MV-4-11 (cell line): ENCODE data around the gene ZNF605.
"Not testable (repeated sequence)": the region's sequence is repeated elsewhere in the genome, so short reads cannot be mapped to it uniquely, and the experiment has no call there.

ENCODE experiments used
- DNase-seq: peaks from one replicate; lab custom pipeline; 2025; lab: John Stamatoyannopoulos, UW

Gene ZNF605

DNA sequence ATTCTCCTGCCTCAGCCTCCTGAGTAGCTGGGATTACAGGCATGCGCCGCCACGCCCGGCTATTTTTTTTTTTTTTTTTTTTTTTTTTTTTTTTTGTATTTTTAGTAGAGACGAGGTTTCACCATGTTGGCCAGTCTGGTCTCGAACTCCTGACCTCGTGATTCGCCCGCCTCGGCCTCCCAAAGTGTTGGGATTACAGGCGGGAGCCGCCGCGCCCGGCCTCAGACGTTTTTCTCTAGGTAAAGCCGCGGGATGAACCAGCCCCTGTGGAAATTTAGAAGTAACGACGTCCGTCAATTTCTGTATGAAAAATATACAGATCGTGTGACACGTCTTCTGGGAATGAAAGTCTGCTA lies 48.3 kb downstream of the ZNF605 start:
- DNase-seq: not testable (repeated sequence)

GRCh38 chr12:132907216-132907615 lies 48.9 kb downstream of the ZNF605 start:
- DNase-seq: no peak

- DNase-seq: no peak
Measured at GRCh38 chr12:132904718-132905328, 51.3 kb downstream of the ZNF605 start.

DNA sequence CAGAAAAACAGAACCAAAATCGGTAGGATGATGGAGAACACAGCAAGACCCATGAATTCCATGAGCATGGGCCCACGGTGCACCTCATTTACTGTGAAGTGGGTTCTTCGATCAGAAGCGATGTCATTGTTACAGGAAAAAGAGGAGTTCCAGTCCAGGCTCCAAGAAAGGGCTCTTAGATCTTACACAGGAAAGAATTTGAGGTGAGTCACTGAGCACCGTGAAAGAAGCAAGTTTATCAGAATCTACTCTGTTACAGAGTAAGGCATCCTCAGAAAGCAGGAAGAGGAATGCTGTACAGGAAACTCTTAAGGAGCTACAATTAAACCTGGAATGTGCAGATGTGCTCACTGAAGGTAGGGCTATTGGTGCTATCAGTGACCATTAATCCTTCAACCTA lies 57.1 kb downstream of the ZNF605 start:
- DNase-seq: no peak

- no peak for DNase-seq
Measured at GRCh38 chr12:132888852-132889251, 67.3 kb downstream of the ZNF605 start.

DNA sequence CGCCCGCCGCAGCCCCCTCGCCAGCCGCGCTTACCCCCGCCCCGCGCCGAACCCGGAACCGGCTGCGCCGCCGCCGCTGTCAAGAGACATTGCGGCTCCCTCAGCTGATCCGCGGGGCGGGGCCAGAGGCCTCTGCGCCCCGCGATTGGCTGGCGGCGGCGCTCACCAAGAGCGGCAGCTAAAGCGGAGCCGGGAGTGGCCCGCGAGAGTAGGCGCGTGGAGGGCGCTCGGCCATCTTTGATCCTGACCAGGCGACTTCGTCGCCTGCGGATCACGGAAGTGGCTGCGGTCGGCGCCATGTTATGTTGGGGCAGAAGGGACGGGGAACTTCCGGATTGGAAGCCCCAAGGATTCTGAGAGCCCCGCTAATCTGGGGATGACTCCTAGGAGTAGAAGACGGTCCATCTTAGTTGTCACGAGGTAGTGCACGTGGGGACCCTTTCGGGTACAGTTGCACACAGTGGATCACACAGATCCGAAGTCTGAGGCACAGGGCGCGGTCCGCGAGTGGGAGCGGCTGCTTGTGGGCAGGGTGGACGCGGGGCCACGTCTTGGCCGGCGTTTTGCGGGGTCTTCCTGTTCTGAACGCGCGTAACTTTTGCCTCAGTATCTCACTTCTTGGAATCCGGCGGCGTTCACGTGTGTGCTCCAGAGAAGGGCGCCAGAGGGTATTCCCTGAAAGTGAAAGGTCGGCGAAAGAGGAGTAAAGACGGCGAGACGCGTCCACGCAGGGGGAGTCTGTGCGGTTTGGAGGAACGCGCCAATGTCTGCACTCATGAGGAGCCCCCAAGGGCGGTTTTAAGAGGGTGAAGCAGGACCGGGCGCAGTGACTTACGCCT lies 68.4 kb downstream of the ZNF605 start, which contains the start of gene CHFR:
Gene CHFR, minus strand, starts transcription at position 93 of the 839 bp plus-strand sequence. CDS start 277 bp downstream, outside the sequence.
- DNase-seq: peak; percentile 98

GRCh38 chr12:132886529-132887477 lies 69.3 kb downstream of the ZNF605 start:
- DNase-seq: peak; percentile 13

- peak; percentile 36 for DNase-seq
Measured at GRCh38 chr12:132881818-132882217, 74.3 kb downstream of the ZNF605 start.

- not testable (repeated sequence) for DNase-seq
Measured at GRCh38 chr12:132874620-132875019, 81.5 kb downstream of the ZNF605 start.

GRCh38 chr12:132874175-132874574 lies 81.9 kb downstream of the ZNF605 start:
- no peak for DNase-seq

DNA sequence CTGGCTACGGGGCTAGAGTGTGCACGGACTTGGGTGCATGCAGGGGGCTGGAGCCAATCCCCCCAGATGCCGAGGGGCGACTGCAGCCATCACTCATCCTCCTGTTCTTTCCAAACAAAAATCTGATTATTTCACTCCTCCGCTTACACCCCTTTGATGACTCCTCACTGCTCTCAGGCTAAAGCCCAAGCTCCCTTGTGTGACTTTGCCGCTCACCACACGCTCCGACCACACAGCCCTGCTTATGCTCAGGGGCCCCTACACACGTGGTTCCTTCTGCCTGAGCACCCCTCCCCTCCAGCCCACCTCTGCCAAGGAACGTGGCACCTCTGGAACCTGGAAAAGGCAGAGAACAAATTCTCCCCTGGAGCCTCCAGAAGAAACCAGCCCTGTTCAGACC lies 82.4 kb downstream of the ZNF605 start:
- DNase-seq: no peak

- DNase-seq: no peak
Measured at GRCh38 chr12:132872975-132873421, 83.1 kb downstream of the ZNF605 start.

GRCh38 chr12:132872073-132872855 lies 83.8 kb downstream of the ZNF605 start:
- DNase-seq: no peak

DNA sequence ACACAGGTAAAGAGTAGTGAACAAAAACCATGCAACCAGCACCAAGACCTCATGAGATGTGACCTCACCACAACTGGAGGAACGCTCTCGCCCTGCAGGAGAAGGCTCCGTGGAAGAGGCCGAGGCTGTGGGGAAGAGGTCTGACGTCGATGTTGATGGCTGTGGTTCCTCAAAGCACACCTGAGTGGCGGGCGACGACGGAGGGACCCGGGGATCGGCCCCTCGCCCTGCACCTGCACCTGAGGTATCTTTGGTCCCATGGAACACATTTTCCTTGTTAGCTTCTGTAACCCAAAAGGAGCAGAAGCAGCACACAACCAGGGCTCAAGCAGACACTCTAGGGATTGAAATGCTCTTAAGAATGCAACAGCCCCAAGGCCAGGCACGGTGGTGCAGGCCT lies 86.6 kb downstream of the ZNF605 start:
- no peak for DNase-seq
